Endothelial cell of umbilical vein (primary cell): Measurements from ENCODE around the gene SP100.

Source experiments
- EZH2 ChIP-seq: IDR thresholded peaks from 2 replicates; pipeline ENCODE4 v1.6.1; 2012; ENCODE audit warnings: borderline replicate concordance, low read depth, mild to moderate bottlenecking, moderate library complexity, low read length, inconsistent platforms; ENCODE audit not compliant: severe bottlenecking
- FOS ChIP-seq: IDR thresholded peaks from 2 replicates; pipeline ENCODE4 v1.6.1; 2011; ENCODE audit warnings: mild to moderate bottlenecking, low read length, moderate library complexity, borderline replicate concordance; ENCODE audit not compliant: insufficient read depth
- GATA2 ChIP-seq: IDR thresholded peaks from 2 replicates; pipeline ENCODE4 v1.7.0; 2011; ENCODE audit warnings: low read depth, mild to moderate bottlenecking, moderate library complexity, mixed read lengths, low read length; ENCODE audit not compliant: insufficient read length, insufficient read depth
- MAX ChIP-seq: IDR thresholded peaks from 2 replicates; pipeline ENCODE4 v1.6.1; 2011; ENCODE audit not compliant: insufficient read depth, insufficient read length
- MYC ChIP-seq: IDR thresholded peaks from one replicate; pipeline ENCODE4 v1.6.1; 2011; ENCODE audit warnings: mild to moderate bottlenecking, low read depth, low read length
- POLR2A ChIP-seq: IDR thresholded peaks from 2 replicates; pipeline ENCODE4 v1.6.1; 2012; ENCODE audit warnings: low read depth, mild to moderate bottlenecking, control low read depth, low read length
- POLR2AphosphoS5 ChIP-seq: IDR thresholded peaks from 2 replicates; pipeline ENCODE4 v1.6.1; 2012; ENCODE audit warnings: low read depth, mild to moderate bottlenecking, control low read depth, low read length, moderate library complexity; ENCODE audit not compliant: insufficient read depth
- TF ChIP-seq, protein P1 (sequence below), 2 donors: IDR thresholded peaks; 1 replicate in 1 of 2; 2 replicates in 1 of 2; pipeline ENCODE4 v1.5.1; 2011; ENCODE audit warnings: low read length in 2 of 2, mild to moderate bottlenecking in 2 of 2, moderate library complexity in 2 of 2, control low read depth in 1 of 2, inconsistent platforms in 1 of 2, low read depth in 1 of 2; ENCODE audit not compliant: insufficient read depth in 1 of 2; ENCODE audit errors: extremely low read depth in 1 of 2

GRCh38 chr2:230394301-230394700, 21.7 kb upstream of the SP100 start:
- TF ChIP-seq POLR2A (no peak), POLR2AphosphoS5 (no peak), GATA2 (no peak), MAX (no peak), MYC (no peak), EZH2 (no peak), FOS (no peak)
- TF ChIP-seq, protein P1, sequence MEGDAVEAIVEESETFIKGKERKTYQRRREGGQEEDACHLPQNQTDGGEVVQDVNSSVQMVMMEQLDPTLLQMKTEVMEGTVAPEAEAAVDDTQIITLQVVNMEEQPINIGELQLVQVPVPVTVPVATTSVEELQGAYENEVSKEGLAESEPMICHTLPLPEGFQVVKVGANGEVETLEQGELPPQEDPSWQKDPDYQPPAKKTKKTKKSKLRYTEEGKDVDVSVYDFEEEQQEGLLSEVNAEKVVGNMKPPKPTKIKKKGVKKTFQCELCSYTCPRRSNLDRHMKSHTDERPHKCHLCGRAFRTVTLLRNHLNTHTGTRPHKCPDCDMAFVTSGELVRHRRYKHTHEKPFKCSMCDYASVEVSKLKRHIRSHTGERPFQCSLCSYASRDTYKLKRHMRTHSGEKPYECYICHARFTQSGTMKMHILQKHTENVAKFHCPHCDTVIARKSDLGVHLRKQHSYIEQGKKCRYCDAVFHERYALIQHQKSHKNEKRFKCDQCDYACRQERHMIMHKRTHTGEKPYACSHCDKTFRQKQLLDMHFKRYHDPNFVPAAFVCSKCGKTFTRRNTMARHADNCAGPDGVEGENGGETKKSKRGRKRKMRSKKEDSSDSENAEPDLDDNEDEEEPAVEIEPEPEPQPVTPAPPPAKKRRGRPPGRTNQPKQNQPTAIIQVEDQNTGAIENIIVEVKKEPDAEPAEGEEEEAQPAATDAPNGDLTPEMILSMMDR (IDR thresholded peaks at IDR 0.05; ENCODE audit: extremely low read depth in 1 of 2, insufficient read depth in 1 of 2, low read depth in 1 of 2, low read length in 2 of 2): no peak
